NCI-H2107 treated with DMSO at 0.1 percent for 48 hours (cell line): Measurements from ENCODE around the gene YBX3.
"Not testable (repeated sequence)": the region's sequence is repeated elsewhere in the genome, so short reads cannot be mapped to it uniquely, and the experiment has no call there.

ENCODE experiments used
- DNase-seq: peaks from one replicate; lab custom pipeline; 2025; ENCODE audit not compliant: unreplicated experiment; lab: John Stamatoyannopoulos, UW

The YBX3 gene

DNA sequence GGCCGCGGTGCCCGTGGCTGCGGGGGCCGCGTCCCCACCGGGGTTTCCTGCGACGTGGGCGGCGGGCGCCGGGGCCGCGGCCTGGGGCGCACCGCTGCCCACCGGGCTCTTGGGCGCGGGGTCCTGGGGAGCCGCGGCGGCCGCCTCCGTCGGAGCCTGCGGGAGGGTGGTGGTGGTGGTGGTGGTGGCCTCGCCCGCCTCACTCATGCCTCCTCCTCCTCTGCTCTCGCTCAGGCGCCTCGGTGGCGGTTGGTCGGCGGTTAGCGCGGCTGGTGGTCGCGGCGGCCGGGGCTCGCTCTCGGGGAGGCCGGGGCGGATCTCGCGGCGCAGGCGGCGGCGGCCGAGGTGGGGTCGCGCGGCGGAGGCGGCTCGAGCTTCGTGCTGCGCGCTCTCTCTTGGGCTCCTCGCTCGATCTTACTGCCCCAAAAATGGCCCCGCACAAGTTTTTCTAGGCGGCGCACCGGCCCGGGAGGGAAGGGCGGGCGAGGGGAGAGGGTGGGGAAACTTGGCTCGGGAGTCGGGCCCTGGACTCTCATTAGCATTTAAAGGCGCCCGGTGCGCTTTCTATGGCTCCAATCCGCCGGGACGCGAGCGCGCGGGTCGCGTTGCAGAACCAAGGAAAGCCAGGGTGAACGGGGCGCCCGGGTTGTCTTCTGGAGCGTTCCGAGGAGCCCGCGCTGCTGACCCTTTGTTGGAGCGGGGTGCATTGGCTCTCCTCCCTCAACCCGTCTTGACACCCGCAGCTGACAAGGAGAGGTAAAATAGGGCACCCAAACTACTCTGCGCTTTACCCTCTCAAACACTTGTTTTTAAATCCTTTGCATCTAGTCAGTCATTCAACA, at the start of gene YBX3:
YBX3 (minus strand) TSS at position 419 of the 842 bp plus-strand sequence; CDS start at position 207, 212 bp downstream.
- DNase-seq: no peak

DNA sequence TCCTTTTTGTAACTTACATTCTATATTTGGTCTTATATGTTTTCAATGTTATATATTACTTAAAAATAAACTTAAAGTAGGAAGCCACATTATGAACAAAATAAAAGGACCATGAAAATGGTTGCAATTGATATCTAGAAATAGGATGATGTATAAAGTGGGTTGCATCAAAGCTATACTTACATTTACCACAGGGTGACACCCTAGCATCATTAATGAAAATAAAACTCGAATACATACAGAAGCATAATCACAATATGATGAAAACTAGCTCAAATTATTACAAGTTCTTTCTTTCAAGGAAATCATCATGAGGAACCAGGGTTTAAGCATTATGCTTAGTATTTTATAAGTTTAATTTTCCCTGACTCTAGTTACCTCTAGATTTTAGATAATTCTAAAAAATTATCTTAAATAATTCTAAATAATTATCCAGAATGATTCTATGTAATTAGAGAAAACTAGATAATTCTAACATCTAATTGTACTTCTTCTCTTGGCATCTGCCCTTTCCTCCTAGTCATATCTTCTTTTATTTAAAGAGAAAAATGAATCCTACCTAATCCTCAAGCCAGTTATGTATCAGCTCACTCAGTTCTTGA, 48.1 kb upstream of the YBX3 start:
- peak; percentile 56 for DNase-seq

DNA sequence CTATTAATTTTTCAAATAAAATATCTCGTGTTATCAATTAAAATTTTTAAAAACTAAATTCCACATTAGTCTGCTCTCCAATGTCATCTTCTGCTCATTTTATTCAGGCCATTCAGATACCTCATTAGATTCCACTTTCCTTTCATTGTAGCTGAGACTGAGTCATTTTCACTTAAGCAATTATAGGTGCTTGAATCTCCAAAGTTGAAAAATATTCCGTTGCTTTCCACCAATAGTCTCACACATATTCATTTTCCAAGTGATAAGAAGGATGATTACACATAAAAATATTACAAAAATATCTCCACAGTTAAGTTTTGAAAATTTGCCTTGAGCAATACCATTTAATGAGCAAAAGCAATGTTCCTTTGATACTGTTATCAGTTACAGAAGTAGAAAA, 36.5 kb upstream of the YBX3 start:
- DNase-seq: no peak

DNA sequence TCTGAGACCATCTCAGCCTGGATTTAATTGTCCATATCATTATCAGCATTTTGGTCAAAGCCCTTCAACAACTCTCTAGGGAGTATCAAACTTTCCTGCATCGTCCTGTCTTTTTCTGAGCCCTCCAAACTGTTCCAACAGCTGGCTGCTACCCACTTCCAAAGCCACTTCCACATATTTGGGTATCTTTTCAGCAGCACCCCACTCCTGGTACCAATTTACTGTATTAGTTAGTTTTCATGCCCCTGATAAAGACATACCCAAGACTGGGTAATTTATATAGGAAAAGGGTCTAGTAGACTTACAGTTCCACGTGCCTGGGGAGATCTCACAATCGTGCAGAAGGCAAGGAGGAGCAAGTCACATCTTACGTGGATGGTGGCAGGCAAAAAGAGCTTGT, 33.1 kb upstream of the YBX3 start:
- DNase-seq: no peak

DNA sequence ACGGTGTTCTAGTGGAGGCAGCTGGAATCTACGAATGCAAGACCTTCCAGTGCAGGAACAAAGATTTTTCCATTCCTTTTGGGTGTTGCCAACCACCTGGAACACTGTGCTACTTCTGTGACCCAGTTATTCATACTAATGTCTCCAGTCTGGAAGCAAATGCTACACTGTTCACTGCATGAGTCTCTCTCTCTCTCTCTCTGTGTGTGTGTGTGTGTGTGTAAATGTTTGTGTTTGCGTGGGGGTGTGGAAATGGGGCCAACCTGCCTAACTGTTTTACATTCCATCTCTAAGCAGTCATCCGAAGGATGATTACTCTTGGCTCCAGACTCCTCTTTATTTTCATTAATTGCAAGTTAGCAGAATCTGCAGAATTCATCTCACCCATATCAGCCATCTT, 29.9 kb upstream of the YBX3 start:
- DNase-seq: no peak

- DNase-seq: no peak
These were observed 27.2 kb upstream of the YBX3 start for GRCh38 chr12:10750385-10750727.

DNA sequence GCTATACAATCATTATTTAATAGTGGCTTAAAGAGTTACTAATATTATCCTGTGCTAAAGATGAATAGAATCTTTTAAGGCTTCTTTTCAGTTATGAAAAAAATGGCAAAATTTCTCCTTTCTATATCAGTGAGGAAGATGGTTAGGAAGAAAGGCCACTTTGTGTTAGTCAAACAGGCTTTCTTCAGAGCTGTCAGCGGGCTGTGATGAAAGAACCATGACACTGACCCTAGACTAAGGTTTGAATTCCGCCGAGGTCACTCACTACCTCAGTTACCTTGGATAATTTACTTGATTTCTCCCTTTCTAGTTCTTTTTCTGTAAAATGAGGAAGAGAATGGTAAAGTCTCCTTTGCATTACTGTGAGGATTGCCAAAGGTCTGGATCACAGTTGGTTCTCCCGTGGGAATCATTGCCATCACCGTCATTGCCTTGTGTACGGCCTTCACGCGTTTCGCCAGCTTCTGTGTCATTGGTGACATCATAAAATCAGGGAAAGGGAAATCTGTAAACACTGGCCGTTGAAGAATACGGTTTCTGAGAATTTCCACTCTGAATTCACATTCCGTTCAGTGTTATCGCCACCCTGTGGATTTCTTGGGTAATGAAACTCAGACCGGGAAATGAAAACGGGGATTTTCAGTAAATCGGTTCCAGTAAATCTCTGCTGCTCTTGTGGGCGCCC, 26.7 kb upstream of the YBX3 start:
- DNase-seq: peak; percentile 87

- DNase-seq: no peak
These were observed 24.6 kb upstream of the YBX3 start for GRCh38 chr12:10747730-10748129.

DNA sequence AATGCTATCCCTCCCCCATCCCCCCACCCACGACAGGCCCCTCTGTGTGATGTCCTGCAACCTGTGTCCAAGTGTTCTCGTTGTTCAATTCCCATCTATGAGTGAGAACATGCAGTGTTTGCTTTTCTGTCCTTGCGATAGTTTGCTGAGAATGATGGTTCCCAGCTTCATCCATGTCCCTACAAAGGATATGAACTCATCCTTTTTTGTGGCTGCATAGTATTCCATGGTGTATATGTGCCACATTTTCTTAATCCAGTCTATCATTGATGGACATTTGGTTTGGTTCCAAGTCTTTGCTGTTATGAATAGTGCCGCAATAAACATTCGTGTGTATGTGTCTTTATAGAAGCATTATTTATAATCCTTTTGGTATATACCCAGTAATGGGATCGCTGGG, 20.3 kb upstream of the YBX3 start:
- not testable (repeated sequence) for DNase-seq

GRCh38 chr12:10741845-10742244, 18.7 kb upstream of the YBX3 start:
- DNase-seq: no peak

- no peak for DNase-seq
These were observed 17.1 kb upstream of the YBX3 start for GRCh38 chr12:10740182-10740581.

DNA sequence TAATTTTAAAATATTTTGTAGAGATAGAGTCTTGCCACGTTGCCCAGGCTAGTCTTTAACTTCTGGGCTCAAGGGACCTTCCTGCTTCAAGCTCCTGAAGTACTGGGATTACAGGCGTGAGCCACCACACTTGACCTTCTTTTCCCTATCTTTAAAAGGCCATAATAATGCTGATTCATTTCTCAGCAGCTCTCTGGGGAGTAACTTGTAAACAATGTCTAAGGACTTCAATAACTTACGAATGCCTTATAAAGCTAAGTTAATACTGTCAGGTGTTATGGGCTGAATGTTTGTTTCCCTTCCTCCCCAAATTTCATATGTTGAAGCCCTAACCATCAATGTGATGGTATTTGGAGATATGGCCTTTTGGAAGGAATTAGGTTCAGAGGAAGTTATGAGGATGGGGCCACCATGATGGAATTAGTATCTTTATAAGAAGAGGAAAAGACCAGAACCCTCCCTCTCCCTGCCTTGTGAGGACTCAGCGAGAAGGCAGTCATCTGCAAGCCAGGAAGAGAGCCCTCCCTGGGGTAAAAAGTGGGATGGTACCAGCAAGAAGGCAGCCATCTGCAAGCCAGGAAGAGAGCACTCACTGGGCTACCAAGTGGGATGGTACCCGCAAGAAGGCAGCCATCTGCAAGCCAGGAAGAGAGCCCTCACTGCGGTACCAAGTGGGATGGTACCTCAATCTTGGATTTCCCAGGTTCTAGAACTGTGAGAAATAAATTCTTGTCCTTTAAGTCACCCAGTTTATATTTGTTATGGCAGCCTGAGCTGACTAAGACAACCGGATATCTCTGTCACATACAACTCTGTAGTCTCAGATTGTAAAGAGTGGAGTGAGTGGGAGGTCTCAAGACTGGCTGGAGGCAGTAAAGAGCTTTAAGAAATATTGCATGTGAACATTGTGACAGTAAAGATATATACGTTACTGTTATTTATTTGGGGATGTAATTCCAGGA, 16.3 kb upstream of the YBX3 start:
- DNase-seq: no peak

DNA sequence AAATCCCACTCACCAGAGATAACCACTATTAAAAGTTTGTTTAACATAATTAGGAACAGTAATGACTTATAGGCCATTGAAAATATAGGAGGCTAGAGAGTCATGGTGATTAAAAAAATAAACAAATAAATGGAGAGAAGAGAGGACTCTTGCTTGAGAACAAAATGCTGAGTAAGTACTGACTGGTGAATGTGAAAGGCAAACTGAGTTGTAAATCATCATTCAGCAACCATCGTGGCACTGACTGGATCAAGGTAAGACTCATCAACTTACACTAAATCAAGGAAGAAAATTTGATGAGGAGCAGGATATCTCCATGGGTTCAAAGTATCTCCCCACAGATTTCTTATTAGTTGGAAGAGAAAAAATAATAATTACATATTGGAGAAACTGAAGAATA, 14.1 kb upstream of the YBX3 start:
- DNase-seq: no peak

- no peak for DNase-seq
These were observed 13.3 kb upstream of the YBX3 start for GRCh38 chr12:10736463-10736862.

DNA sequence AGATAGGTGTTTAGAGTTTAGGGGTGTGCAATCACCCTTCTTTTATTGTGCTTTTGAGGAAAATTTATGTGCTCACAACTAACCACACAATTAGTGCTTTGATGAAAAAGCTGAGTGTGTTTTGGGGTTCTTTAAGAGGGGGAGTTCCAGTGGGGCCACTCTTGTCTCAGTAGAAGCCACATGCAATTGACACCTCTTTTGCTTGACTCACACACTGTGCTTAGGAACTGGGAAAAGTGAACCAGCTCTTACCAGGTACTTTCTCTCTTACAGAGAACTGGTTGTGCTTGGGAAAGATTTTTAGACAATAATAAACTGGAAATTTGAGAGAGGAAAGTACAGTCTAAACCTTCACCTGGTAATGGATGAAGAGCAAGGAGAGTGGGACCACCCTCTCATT, 12.3 kb upstream of the YBX3 start:
- no peak for DNase-seq

- DNase-seq: no peak
These were observed 9.4 kb upstream of the YBX3 start for GRCh38 chr12:10732549-10732948.

DNA sequence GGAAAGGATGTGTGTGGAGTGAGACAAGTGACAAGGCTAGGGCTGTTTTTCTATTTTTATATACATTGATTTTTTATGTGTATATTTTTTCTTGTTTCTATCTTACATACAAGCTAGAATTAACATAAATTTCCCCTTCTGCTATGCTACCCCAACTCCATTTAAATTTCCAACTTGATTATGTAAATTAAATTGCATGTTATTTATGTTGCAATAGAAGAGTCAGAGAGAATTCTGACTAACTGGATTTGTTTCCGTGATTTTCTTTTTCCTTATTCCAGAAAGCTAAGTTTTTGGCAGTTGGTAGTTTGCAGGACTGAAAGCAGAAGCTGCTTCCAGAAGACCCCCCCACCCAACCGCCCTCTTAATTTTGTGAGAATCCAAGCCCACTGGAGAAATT, 8.9 kb upstream of the YBX3 start:
- no peak for DNase-seq

- DNase-seq: no peak
These were observed 7.4 kb upstream of the YBX3 start for GRCh38 chr12:10730559-10730958.

GRCh38 chr12:10728091-10728490, 5.0 kb upstream of the YBX3 start:
- DNase-seq: no peak

- no peak for DNase-seq
These were observed 3.8 kb upstream of the YBX3 start for GRCh38 chr12:10726945-10727344.

DNA sequence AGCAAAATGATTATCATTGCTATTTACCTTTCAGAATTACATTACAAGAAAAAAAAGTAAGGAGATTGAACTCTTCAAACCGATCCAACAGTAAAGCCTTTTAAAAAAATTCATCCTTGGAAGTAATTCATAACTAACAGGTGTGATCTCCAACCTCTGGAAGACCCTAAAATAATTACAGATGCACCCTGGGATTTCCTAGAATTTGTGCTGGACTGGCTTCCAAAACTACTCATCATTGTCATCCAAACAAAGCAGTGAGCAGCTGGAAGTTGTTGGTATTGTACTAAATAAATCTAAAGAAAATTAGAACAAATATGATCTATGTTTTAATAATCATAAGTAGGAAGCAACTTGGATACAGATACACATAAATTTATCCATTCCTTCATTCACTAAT, 1.9 kb upstream of the YBX3 start:
- no peak for DNase-seq
